Stimulated activated CD8-positive, alpha-beta memory T cell treated with anti-CD3 and anti-CD28 coated beads, Interleukin-15, amount 100 ng/mL, for 48 hours (primary cell): ENCODE data around the gene PXDN.
"Not testable (repeated sequence)": the region's sequence is repeated elsewhere in the genome, so short reads cannot be mapped to it uniquely, and the experiment has no call there.

Experiments
- DNase-seq, 2 donors: peaks; one replicate each; pipeline ENCODE4 v3.0.0-alpha.2; 2020; ENCODE audit warnings: low read depth in 2 of 2

Gene PXDN

DNA sequence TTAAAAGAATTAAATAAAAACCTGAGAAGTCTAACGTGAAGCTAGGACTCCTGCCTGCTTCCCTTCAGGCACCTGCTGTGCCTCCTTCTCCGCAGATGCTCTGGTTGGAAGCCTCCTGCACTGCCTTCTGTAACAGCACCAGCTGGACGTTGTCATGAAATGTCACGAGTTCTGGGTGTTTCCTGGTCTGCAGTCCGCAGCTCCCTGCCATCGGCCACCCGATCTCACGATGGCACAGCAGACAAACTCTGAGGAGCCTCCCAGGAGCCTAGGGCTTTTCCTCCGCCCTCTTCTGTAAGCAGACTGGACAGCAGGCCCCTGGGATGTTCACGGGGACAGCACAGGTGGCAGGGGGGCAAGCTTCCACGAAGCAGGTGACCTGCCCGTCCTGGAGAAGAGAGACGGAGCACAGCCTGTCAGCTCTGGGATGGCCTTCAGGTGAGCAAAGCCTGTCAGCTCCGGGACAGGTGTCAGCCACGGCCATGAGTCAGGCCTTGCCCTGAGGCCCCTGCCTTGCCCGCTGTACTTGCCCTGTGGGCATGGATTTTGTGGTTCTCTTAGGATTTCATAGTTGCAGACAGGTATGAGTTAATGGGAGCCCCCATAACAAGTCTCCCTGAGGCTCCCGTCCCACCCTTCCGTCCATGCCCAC lies 110.3 kb downstream of the PXDN start:
- no peak for DNase-seq

DNA sequence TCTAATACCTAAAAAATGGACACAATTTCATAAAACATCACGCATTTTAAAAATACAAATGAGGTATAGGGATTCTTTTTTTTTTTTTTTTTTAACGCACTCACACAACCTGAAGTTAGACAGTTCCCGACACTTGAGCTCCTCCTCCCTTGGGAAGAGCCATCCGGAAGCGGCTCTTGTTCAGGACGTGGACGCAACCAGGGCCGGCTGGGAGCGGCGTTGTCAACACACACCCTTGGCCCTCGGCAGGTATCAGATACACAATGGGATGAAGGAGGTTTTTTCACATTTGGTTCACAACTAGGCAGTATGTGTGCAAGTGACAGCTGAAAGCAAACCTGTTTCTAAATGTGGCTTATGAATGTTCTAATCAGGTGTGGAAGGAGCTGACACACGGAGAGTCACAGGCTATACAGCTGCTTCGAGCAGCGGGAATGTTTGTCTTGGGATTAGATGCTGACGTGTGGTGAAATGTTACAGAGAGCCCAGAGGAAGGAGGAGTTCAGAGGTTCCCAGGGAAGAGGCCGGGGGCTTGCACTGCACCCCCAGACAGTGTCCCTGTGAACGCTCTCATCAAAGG lies 111.1 kb downstream of the PXDN start:
- no peak for DNase-seq

DNA sequence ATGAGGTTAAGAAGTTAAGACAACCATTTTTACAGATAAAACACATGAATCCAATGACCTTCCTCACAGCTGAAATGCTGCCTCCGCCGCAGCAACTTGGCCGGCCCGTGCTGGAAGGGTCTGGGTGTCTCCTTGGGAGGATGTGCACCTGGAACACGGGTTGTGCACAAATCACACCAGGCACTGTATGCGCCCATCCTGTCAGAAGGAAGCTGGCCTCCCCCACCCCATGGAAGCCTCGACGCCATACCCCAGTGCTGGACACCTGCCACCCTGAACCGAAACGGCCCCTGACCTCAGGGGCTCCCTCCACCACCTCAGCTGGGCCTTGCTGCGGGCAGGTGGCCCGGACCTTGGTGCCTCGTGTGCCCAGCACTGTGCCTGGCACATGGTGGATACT lies 111.8 kb downstream of the PXDN start:
- DNase-seq, result no peak

DNA sequence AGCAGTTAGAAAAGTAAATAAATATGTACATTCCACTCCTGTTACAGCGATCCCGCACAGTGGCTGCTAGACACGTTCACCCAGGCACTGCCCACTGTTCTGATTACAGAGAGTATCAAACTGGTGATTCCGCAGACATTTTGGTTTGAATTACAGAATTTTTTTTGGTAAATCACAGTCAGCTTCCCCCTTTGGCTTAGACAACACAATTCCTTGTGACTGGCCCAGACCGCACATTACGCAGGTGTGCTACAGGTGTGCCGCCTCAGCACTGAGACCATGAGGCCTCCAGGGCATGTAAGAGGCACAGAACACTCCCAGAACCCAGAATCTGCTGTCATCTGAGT lies 112.3 kb downstream of the PXDN start:
- no peak for DNase-seq

DNA sequence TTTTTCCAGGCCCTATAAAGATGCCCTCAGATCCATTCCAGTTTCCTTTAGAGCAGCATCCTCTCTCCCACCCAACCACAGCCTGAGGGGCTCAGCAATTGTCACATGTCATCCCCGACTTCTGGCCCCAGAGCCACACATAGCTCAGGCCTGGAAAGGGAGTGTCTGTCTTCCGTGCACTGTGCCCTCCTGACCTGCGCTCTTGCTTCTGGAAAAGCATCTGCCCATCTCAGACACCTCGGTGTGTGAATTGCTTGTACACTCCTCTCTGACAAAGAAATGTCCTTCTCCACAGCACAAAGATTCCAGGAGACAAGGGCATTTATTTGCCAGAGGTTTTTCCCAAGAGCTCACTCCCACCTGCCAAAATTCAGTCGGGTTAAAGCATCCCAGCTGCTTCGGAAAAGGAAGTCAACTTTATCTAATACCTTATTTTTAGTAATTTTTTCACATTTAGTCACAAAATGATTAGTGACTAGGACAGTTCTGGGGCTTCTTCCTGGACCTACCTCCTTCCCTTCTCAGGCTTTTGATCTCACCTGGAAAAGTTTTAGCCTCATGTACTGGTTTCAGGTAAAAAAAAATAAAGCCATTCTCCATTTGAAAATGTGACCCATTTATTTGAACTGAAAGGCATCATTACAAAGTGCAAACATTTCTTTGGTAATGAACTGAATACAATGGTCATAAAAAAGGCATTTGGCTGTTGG lies 112.9 kb downstream of the PXDN start:
- no peak for DNase-seq

DNA sequence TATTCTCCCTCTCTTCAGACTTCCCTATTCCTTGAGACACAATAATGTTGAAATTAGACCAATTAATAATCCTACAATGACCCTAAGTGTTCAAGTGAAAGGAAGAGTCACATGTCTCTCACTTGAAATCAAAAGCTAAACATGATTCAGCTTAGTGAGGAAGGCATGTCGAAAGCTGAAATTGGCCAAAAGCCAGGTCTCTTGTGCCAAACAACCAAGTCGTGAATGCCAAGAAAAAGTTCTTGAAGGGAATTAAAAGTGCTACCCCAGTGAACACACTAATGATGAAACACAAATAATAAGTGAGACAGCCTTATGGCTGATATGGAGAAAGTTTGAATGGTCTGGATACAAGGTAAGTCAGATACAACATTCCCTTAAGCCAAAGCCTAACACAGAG lies 115.4 kb downstream of the PXDN start:
- DNase-seq, result no peak

DNA sequence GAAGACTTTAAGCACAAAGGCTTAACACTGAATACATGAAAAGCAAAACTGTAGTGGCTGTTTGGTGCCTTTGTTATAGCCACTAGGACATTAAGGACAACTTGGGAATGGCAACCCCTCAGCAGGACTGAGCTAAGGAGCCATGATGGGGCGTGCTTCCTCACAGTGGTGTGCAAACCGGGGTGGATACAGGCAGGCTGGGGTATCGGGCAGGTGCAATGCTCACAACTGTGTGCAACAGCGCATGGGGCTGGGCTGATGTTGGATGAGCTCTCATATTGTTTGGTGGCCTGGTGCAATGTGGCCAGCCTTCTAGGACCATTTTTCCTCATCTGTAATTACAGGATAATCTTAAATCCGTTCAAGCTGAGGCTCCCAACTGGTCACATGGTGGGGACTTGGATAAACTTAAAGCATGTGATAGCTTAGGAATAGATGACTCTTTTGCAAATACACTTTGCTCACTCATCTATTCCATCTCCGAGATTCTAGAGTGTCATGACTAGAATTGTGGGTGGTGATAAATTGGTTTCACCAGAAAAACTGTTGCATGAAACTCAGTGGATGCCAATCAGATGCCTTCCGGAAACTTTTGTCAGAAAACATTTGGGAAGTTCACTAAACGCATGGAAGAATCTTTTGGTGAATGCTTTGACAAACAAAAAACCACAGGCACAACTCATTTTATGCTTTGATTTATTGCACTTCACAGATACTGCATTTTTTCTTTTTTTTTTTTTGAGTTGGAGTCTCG lies 116.5 kb downstream of the PXDN start:
- no peak for DNase-seq

DNA sequence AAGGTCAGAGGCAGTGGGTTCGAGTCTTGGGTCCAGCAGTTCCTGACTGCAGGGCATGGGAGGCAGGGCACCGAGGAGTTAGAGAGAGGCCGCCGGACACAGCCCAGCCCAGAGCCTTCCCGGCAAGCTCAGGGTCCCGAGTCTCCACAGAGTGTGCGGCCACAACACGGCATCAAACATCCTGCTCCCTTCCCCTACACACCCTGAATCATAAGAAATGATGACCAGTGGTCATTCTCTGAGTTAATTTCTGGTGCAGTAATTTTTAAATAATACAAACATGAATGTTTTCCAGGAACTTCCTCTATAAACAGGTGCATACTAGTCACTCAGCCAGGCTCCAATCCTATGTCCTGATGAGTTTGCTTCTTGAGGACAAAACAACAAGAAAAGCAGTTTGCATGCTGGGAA lies 118.0 kb downstream of the PXDN start:
- no peak for DNase-seq

DNA sequence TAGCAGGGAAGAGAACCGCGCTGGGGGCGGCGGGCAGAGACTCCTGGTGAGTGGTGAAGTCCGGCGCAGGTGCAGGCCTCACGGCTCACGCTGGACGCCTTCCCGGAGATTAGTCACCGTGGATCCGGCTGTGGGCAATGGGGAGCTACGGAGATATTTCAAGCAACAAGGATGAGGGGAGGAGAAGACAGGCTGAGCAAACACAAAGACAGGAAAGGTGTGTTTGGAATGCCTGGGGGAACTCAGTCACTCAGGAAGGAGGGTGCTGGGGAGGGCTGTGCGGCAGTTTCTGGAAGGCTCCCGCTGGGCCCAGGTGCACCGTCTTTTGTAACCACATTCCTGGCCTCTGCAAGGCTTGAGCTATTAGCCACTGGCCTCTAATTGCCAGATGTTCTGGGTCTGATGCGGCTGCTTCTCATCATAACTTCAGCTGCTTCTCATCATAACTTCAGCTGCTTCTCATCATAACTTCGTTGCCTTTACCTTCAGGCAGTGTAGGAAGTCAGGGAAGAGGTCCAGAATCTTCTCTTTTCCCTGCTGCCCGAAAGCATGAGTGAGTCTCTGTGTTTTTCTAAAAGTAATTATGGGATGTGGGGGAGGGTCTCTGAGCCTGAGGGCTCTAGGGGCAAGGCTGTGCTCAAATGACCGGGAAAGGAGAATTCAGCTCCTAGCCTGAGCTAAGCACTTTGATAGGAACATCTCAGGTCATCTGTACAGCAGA lies 118.9 kb downstream of the PXDN start:
- DNase-seq, result no peak

DNA sequence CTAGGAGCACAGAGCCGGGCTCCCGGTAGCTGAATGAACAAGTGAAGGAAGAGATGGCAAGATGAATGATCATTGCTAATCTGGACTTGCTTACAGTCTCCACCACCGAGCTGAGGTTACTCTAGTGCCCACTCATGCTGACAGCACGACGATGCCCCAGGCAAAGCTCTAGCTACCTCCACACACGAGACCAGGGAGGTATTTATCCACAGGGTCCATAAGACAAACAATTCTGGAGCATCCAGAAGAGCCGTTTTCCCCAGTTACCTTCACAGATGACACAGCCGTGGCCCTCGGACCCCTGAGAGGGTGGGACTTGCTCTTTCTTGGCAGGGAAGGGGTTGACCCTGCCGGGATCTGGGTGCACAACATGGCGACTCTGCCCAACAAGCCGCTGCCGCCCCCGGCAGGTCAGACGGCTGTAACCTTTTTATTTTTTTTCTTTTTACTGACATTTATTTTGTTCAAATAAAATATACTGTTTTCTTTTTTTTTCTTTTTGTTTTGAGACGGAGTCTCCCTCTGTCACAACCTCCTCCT lies 120.3 kb downstream of the PXDN start:
- no peak for DNase-seq

DNA sequence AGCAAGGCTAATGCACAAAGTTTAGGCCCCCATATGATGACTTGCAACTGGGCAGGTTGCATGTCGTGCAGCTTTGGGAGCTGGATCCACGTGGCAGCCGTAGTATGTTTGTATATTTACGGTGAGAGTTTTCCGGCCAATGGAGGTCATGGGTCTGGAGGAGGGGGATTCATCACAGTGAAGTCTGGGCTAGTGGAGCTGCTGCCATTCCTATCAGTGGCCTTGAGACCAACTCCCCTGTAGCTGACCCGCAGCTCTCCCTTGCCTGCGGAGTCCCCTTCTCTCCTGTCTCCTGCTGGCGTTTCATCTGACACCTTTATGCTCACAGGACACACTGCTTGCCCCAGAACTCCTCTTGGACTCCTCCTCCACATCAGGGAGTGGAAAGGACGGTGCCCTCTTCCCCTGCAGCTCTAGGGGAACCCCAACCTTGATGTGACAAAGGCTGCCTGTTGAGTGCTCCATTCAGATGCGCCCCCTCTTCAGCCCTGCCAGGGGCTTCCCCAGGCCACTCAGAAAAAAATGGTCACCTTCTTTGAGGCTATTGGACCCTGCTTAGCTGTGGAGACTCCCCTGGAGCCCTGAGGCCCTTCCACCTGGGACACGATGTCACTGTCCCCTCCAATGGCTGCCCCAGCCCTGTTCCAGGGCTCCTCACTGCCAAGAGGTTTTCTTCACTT lies 121.7 kb downstream of the PXDN start:
- DNase-seq, result no peak

DNA sequence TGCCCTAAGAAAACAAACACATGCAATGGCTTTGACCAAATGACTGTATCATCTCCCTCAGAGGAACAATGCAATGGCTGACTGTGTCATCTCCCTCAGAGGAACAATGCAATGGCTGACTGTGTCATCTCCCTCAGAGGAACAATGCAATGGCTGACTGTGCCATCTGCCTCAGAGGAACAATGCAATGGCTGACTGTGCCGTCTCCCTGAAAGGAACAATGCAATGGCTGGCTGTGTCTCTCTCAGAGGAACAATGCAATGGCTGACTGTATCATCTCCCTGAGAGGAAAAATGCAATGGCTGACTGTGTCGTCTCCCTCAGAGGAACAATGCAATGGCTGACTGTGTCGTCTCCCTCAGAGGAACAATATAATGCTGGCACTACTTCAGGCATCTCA lies 122.3 kb downstream of the PXDN start:
- DNase-seq, result not testable (repeated sequence)

DNA sequence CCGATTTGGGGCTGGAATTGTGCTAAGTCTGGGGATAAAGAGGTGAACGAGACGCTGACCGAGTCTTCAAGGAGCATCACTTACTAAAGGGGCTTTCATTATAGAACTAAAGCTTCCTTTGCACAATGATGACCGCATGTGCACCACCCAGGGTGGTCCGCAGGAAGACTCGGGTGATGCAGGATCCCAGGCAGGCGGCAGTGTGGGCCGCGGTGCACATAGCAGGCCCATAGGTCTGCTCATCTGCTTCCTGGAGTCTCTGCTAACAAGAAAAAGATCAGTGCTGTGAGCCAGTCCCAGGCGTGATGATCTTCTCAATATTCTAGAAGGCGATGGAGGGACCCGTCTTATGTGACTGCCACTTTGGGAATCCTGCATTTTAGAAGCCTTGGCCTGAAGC lies 122.8 kb downstream of the PXDN start:
- no peak for DNase-seq

DNA sequence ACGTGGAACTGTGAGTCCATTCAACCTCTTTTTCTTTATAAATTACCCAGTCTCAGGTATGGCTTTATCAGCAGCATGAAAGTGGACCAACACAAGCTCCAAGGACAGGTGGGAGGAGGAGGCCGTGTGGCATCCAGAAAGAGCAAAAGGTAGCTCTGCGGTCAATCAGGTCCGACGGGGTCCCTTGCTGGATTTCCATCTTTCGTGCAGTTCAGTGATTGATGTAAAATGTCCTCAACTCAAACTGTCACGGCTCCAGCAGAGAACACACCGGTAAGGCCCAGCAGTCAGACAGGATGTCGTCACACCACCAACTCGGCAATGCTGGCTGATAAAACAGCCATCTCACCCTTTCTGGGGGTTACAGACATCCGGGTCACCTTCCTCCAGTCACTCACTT lies 123.3 kb downstream of the PXDN start:
- DNase-seq, result no peak

DNA sequence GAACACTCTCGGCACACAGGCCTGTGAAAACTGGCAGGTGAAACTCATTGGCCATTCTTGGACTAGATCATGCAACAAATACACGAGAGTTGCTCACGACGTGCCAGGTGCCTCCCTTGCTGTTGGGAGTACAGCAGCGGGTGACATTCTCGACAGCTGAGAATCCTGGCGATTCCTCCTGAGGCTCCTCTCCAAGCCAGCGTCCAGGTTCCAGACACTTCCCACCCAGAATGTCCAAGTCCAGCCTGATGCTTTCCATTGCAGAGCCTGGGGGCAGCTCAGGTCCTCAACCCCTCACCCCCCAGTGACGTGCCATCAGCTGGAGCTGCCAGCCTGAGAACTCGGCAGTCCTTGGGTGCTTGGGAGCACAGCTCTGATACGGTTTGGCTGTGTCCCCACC lies 124.2 kb downstream of the PXDN start:
- no peak for DNase-seq

DNA sequence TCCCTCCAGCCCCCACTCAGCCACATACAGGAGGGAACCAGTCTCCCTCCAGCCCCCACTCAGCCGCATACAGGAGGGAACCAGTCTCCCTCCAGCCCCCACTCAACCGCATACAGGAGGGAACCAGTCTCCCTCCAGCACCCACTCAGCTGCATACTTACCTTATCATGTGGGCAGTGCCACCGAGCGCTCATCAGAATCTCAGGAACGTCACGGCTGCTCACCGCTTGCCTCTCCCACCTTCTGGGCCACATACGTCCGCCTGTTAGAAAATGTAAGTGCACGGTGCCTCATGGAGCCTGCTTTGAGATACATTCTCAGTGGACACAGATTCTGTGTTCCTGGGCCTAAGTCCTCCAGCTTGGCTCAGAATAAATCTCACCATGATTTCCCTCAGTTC lies 124.8 kb downstream of the PXDN start:
- no peak for DNase-seq

DNA sequence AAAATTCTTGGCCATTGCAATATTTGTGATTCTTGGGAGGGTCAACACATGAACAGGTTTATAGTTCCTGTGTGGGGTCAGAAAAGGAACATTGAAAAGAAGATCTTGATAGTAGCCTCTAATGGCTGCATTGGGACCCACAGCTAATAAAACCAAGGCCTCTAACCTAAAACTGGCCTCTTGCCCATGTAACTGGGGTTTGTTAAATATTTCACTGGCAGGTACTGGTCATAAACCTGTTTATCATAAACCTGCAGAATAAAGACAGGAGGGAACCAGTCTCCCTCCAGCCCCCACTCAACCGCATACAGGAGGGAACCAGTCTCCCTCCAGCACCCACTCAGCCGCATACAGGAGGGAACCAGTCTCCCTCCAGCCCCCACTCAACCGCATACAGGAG lies 125.3 kb downstream of the PXDN start:
- no peak for DNase-seq

DNA sequence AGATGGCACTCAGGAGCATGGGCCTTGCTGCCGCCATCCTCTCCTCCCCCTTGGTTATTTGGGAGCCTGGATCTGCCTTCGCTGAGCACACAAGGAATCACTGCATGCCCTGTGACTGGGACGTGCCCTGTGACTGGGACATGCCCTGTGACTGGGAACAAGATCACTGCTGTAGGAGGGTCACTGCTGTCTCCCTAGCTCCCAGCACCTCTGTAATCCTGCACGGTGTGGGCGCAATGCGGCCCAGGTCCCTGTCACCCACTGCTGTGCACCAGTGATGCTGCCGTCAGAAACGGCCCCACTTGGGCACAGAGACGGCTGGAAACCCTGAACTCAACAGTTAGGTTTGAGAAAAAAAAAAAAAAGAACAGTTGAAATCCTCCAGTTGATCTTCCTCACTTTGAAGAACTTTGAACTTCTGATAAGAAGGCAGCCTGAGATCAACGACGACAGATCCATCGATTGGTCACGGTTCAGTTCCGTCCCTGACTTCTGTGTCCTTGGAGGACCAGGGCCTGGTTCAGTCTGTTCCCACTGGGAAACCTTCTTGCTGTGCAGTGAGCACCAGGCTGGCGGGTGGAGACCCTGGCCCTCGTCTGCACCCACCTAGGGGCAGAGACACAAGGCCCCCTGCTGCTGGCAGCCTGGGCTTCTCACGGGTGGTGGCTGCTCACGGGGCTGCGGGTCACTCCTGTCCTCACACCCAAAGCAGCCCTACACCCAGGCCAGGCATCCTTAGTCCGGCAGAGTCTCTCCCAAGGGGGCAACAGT lies 125.9 kb downstream of the PXDN start:
- DNase-seq, result no peak

DNA sequence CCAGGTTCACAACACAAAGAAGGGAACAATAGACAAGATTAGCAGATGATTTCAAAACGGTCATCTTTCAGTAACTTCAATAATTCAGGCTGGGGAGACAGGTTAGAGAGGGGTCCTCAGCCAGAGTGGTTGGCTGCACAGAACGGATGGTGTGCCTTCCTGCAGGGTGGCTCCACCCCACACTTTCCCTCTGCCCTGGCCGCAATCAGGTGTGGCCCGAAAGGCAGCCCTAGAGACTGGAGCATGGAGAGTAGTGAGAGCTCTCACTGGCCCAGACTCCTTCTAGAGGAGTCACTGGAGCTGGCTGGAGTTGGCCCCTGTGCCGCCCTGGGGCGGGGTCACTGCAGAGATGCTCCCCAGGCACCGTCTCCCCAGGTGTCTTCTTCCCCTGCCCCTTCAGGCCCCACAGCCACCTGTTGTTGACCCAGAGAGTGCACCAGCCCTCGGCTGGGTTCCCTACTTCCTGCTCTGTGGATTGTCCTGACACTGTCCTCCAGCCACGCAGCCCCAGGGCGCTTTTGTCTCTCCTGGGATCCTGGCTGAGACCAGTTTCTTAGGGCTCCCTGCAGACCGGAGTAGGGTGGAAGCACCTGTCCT lies 126.8 kb downstream of the PXDN start:
- no peak for DNase-seq

DNA sequence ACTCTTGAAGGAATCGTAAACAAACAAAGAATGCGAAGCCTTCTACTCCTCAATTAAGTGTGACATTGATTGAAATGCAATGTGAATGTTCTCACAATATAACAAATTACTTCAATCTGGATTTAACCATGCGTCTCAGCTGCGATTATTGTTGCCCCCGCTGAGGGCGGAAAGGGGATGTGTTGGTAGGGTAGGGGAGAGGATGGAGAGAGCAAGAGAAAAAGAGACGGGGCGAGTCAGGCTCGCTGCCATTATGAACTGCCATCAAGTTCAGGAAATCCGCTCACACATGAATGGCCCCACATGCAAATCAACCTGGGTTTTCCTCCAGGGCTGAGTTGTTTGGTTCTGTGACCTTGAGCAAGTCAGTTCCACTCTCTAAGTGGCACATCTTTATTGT lies 129.8 kb downstream of the PXDN start:
- DNase-seq, result no peak
